ENCODE data around the gene CAMK2B. TPM values are rescaled to one million over a fixed set of nuclear protein-coding genes. Genes with fewer than 3 reads are reported as not detected.

The CAMK2B gene
- total and polyA plus RNA-seq, 2 of the 13 experiments (the other 11 are each of a cell fraction or from before 2014, with no cell fraction given), result 0.27 to 0.48 TPM

DNA sequence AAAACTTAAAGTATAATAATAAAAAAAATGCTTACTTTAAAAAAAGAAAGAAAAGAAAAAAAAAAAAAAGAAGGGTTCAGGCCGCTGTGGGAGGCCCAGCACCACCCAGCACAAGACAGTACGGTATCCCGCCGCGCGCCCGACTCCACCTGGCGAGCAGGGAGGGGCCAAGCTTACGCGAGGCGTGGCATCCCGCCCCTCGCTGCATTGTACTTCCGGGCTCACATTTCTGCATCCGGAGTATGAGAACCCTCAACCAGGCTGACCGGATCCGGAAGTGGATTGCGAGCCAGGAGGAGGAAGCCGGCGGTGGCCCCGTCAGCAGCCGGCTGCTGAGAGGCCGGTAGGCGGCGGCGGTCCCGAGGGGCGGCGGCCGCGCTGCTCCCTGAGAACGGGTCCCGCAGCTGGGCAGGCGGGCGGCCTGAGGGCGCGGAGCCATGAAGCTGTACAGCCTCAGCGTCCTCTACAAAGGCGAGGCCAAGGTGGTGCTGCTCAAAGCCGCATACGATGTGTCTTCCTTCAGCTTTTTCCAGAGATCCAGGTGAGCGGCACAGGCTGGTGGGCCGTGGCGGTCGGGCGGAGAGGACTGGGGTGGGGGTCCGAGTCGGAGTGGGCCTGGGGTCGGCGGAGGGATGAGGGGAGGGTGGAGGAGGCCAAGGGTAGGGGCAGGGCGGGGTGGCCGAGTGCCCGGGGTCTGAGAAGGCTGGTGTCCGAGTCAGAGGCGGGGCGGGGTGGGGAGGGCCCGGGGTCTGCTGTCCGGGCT, 124.5 kb downstream of the CAMK2B start, which contains the start of gene YKT6 (continued):
- TF ChIP-seq, protein P1, sequence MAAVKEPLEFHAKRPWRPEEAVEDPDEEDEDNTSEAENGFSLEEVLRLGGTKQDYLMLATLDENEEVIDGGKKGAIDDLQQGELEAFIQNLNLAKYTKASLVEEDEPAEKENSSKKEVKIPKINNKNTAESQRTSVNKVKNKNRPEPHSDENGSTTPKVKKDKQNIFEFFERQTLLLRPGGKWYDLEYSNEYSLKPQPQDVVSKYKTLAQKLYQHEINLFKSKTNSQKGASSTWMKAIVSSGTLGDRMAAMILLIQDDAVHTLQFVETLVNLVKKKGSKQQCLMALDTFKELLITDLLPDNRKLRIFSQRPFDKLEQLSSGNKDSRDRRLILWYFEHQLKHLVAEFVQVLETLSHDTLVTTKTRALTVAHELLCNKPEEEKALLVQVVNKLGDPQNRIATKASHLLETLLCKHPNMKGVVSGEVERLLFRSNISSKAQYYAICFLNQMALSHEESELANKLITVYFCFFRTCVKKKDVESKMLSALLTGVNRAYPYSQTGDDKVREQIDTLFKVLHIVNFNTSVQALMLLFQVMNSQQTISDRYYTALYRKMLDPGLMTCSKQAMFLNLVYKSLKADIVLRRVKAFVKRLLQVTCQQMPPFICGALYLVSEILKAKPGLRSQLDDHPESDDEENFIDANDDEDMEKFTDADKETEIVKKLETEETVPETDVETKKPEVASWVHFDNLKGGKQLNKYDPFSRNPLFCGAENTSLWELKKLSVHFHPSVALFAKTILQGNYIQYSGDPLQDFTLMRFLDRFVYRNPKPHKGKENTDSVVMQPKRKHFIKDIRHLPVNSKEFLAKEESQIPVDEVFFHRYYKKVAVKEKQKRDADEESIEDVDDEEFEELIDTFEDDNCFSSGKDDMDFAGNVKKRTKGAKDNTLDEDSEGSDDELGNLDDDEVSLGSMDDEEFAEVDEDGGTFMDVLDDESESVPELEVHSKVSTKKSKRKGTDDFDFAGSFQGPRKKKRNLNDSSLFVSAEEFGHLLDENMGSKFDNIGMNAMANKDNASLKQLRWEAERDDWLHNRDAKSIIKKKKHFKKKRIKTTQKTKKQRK (IDR thresholded peaks at IDR 0.05; ENCODE audit: low read length), result no peak
- TF ChIP-seq, protein P2, sequence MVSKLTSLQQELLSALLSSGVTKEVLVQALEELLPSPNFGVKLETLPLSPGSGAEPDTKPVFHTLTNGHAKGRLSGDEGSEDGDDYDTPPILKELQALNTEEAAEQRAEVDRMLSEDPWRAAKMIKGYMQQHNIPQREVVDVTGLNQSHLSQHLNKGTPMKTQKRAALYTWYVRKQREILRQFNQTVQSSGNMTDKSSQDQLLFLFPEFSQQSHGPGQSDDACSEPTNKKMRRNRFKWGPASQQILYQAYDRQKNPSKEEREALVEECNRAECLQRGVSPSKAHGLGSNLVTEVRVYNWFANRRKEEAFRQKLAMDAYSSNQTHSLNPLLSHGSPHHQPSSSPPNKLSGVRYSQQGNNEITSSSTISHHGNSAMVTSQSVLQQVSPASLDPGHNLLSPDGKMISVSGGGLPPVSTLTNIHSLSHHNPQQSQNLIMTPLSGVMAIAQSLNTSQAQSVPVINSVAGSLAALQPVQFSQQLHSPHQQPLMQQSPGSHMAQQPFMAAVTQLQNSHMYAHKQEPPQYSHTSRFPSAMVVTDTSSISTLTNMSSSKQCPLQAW (CRISPR knock-in tag; IDR thresholded peaks at IDR 0.05), result peak; percentile 24; the same call in 1 of the 2 replicates
- TF ChIP-seq, protein P3, sequence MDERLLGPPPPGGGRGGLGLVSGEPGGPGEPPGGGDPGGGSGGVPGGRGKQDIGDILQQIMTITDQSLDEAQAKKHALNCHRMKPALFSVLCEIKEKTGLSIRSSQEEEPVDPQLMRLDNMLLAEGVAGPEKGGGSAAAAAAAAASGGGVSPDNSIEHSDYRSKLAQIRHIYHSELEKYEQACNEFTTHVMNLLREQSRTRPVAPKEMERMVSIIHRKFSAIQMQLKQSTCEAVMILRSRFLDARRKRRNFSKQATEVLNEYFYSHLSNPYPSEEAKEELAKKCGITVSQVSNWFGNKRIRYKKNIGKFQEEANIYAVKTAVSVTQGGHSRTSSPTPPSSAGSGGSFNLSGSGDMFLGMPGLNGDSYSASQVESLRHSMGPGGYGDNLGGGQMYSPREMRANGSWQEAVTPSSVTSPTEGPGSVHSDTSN (CRISPR knock-in tag; IDR thresholded peaks at IDR 0.05), result no peak
- TF ChIP-seq, protein P4, sequence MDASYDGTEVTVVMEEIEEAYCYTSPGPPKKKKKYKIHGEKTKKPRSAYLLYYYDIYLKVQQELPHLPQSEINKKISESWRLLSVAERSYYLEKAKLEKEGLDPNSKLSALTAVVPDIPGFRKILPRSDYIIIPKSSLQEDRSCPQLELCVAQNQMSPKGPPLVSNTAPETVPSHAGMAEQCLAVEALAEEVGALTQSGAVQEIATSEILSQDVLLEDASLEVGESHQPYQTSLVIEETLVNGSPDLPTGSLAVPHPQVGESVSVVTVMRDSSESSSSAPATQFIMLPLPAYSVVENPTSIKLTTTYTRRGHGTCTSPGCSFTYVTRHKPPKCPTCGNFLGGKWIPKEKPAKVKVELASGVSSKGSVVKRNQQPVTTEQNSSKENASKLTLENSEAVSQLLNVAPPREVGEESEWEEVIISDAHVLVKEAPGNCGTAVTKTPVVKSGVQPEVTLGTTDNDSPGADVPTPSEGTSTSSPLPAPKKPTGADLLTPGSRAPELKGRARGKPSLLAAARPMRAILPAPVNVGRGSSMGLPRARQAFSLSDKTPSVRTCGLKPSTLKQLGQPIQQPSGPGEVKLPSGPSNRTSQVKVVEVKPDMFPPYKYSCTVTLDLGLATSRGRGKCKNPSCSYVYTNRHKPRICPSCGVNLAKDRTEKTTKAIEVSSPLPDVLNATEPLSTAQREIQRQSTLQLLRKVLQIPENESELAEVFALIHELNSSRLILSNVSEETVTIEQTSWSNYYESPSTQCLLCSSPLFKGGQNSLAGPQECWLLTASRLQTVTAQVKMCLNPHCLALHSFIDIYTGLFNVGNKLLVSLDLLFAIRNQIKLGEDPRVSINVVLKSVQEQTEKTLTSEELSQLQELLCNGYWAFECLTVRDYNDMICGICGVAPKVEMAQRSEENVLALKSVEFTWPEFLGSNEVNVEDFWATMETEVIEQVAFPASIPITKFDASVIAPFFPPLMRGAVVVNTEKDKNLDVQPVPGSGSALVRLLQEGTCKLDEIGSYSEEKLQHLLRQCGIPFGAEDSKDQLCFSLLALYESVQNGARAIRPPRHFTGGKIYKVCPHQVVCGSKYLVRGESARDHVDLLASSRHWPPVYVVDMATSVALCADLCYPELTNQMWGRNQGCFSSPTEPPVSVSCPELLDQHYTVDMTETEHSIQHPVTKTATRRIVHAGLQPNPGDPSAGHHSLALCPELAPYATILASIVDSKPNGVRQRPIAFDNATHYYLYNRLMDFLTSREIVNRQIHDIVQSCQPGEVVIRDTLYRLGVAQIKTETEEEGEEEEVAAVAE (CRISPR knock-in tag; IDR thresholded peaks at IDR 0.05; ENCODE audit: borderline replicate concordance), result no peak; the same call in 1 of the 2 replicates
- TF ChIP-seq SPEN (CRISPR knock-in tag; IDR thresholded peaks at IDR 0.05; ENCODE audit: low read depth), result peak; percentile 85
- TF ChIP-seq ZNF432 (CRISPR knock-in tag; IDR thresholded peaks at IDR 0.05; ENCODE audit: borderline replicate concordance), result no peak
- TF ChIP-seq TOPORS (CRISPR knock-in tag; IDR thresholded peaks at IDR 0.05), result peak; percentile 44; the same call in 1 of the 2 replicates
- no peak for TF ChIP-seq PRPF4 (IDR thresholded peaks at IDR 0.05; ENCODE audit: low read depth, low read length, poor library complexity, severe bottlenecking)
- TF ChIP-seq, protein P5, sequence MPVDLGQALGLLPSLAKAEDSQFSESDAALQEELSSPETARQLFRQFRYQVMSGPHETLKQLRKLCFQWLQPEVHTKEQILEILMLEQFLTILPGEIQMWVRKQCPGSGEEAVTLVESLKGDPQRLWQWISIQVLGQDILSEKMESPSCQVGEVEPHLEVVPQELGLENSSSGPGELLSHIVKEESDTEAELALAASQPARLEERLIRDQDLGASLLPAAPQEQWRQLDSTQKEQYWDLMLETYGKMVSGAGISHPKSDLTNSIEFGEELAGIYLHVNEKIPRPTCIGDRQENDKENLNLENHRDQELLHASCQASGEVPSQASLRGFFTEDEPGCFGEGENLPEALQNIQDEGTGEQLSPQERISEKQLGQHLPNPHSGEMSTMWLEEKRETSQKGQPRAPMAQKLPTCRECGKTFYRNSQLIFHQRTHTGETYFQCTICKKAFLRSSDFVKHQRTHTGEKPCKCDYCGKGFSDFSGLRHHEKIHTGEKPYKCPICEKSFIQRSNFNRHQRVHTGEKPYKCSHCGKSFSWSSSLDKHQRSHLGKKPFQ (CRISPR knock-in tag; IDR thresholded peaks at IDR 0.05; ENCODE audit: insufficient replicate concordance), result no peak
- no peak for TF ChIP-seq ZBTB38 (CRISPR knock-in tag; IDR thresholded peaks at IDR 0.05)
- no peak for TF ChIP-seq NR3C1 (CRISPR knock-in tag; IDR thresholded peaks at IDR 0.05)
- TF ChIP-seq BCL6 (CRISPR knock-in tag; IDR thresholded peaks at IDR 0.05), result no peak
- TF ChIP-seq, protein P6, sequence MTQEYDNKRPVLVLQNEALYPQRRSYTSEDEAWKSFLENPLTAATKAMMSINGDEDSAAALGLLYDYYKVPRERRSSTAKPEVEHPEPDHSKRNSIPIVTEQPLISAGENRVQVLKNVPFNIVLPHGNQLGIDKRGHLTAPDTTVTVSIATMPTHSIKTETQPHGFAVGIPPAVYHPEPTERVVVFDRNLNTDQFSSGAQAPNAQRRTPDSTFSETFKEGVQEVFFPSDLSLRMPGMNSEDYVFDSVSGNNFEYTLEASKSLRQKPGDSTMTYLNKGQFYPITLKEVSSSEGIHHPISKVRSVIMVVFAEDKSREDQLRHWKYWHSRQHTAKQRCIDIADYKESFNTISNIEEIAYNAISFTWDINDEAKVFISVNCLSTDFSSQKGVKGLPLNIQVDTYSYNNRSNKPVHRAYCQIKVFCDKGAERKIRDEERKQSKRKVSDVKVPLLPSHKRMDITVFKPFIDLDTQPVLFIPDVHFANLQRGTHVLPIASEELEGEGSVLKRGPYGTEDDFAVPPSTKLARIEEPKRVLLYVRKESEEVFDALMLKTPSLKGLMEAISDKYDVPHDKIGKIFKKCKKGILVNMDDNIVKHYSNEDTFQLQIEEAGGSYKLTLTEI (CRISPR knock-in tag; conservative IDR thresholded peaks at IDR 0.05), result no peak
